Stimulated activated CD8-positive, alpha-beta memory T cell treated with anti-CD3 and anti-CD28 coated beads, Interleukin-2, amount 100 ng/mL, for 1 hour (primary cell): ENCODE measurements around the gene A1BG.
A peak's percentile ranks its signal among the peaks of the same experiment; 100 is the strongest.
"Not testable (repeated sequence)": the region's sequence is repeated elsewhere in the genome, so short reads cannot be mapped to it uniquely, and the experiment has no call there.

Source experiments
- DNase-seq, 2 donors: peaks; one replicate each; pipeline ENCODE4 v3.0.0-alpha.2; 2020; ENCODE audit warnings: low read depth in 2 of 2

Gene A1BG

DNA sequence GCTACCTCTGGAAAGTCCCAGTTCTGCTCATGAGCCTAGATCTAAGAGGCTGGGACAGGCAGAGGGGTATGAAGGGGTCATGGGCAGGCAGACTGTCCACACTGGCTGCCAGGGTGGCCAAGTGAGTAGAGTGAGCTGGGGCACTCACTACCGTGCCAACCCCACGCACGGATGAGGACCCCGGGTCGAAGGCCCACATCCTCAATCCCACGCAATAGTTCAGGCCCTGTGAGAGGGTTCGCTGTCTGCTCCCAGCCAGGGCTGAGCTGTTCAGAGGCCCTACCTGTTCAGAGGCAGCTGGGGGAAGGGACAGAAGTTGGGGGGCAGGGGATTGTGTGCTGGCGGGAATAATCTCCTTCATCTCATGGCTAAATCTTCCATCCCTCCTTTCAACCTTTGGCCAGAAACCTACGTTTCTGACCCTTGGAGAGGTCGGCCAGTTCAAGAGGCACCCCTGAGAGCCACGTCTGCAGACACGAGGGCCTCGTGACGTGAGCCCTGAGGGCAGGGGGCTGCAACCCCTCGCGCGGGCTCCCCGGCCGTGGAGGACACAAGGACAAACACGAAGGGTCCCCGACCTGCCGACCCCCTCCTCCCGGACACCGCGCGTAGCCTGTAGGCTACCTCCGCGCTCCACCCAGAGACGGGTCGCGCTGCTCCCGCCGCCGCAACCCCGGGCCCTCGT, 32.7 kb upstream of the A1BG start:
- no peak for DNase-seq

DNA sequence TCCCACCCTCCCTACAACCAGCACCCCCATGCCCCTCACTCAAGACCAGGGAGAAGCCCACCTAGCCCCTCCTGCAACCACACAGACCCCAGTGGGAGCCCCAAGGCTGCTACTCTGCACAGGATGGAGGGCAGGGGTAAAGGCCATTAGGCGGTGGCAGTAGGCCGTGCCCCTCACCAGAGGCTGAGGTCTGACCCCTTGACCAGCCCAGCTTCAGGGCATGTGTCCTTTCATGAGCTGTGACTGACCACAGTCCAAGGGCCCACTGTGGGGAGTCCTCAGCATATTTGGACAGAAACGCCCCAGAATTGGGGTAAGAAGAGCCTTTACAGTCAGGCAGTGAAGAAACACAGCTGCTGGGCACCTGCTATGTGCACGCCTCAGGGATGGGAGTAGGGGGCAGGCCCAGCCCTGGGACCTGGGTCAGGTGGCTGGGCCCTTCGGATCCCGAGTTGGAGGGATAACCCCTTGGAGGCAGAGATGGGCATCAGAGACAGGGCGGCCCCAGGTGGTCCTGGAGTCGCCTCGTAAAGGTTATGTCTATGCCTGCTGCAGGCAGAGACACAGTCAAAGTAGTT, 32.1 kb upstream of the A1BG start:
- no peak for DNase-seq

- no peak for DNase-seq
Measured at GRCh38 chr19:58382997-58383603, 29.8 kb upstream of the A1BG start.

- no peak for DNase-seq
Measured at GRCh38 chr19:58381460-58382212, 28.3 kb upstream of the A1BG start.

GRCh38 chr19:58380662-58381459, 27.6 kb upstream of the A1BG start, which contains the start of gene ZNF837:
ZNF837 (minus strand) TSS chr19:58381030; CDS start chr19:58369332, 11,698 bp downstream.
- DNase-seq: peak; percentile 95 to 96

DNA sequence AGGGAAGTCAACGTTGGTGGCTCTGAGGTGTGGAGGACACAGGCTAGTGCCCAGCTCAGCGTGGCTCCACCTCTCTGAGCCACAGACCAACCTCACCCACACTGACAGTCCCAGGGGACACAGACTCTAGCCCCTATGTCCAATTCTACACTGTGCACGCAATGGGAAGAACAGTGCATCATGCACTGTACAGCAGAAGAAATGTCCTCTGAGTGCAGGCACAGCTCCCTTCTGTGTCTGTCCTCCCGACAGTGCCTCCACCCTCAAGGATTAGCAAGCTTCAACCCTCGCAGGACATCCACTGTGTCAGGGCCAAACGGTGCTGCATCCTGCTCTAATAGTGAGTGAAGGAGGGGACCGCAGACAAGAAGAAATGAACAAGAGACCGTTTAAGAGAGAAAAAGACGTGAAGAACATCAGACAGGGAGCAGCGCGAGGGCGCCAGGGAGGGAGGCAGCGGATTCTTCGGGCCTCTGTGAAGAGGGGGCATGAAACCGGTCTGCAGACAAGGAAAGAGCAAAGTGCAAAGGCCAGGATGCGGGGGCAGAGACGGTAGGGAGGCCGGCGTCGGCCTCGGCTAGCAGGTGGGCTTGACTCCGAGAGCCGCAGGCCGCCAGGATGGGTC, 26.9 kb upstream of the A1BG start:
- DNase-seq: no peak

DNA sequence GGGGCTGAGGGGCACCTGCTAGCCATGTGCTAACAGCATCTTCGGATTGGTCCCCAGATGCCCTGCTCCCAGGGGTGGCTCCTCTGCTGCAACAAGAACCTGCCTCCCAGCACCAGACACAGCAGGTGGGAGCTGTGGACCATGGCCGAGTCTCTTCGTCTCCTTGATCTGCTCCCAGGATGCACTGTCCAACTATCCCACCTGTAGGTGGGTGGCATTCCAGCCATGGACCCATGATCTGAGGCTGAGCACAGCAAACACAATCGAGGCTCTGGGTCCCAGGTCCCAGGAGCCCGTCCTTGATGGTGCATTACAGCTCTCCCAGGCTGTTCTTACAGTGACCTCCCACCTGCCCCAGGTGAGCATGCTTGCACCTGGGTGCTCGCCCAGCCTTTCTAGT, 26.0 kb upstream of the A1BG start:
- no peak for DNase-seq

DNA sequence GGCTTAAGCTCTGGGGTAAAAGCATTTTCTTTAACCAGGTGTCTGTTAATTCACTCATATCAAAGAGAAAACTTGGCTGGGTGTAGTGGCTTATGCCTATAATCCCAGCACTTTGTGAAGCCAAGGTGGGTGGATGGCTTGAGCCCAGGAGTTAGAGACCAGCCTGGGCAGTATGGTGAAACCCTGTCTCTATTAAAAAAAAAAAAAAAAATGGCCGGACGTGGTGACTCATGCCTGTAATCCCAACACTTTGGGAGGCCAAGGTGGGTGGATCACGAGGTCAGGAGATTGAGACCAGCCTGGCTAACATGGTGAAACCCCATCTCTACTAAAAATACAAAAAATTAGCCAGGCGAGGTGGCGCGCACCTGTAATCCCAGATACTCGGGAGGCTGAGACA, 23.4 kb upstream of the A1BG start:
- DNase-seq: not testable (repeated sequence)

- no peak for DNase-seq
Measured at GRCh38 chr19:58374200-58374599, 20.9 kb upstream of the A1BG start.

DNA sequence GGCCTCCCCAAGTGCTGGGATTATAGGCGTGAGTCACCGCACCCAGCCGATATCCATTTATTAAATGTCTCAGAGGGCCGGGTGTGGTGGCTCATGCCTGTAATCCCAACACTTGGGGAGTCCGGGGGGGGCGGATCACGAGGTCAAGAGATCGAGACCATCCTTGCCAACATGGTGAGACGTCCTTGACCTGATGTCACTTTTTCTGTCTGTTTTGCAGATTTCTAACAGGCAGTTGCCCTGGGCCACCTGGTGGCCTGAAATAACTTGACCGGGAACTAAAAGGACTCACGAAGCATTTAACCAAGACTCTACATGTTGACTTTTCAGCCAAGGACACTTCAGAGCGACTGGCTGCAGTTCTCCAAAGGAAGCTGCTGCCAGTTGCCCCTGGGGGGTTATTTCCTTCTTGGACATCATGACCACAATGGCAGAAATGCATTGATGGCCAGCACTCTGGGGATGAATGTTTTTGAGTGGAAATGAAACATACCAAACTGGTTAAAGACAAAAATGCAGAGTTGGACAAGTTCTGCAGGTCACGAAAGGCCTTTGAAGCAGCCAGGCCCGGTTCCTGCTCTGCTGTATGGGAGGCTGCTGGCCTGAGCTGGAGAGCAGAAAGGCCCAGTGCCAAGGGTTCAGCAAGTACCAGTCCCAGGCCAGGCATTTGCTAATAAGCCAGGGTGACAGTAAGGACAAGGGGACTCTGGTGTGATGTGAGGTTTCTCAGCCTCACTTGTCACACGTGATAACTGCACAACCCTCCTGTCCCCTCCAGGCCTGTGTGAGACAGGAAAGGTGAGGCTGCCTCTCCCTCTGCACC, 19.2 kb upstream of the A1BG start:
- DNase-seq: no peak

- DNase-seq: no peak
Measured at GRCh38 chr19:58368561-58369360, 15.5 kb upstream of the A1BG start.

- no peak for DNase-seq
Measured at GRCh38 chr19:58367698-58368454, 14.6 kb upstream of the A1BG start.

DNA sequence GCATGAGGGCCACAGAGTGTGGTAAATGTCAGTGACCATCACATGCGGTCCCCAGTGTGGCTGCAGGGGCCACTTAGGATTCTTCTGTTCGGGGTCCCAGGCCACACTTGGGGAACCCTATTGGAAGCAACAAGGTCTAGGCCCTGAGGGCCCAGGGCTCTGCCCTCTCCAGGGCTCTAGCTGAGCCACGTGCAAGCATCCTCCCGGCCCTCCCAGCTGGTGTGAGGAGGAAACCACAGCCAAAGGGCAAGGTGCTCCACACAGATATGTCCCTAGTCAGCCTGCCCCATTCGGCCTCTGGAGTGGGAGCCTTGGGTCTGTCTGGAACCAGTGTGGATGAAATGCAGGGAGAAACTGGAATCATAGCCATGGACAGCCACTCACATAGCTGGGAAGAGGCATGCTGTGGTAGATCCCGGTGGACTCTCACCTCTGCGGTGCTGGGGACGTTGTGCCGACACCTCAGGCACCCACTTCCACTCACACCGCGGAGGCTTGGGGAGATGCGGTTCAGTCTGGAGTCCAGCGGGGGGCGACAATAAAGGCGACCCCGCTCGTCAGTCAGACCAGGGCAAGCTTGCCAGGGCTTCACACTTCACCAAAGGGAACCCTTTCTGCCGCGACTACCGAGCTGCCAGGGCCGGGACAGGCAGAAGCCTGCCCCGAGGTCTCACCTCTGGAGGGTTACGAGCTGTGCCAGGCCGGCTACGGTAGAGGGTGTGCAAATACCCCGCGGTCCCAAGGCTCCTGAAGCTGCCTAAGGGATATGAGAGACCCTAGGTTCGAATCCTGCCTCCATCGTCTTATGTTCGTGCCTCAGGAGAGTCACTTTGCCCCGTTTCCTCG, 13.5 kb upstream of the A1BG start:
- no peak for DNase-seq

DNA sequence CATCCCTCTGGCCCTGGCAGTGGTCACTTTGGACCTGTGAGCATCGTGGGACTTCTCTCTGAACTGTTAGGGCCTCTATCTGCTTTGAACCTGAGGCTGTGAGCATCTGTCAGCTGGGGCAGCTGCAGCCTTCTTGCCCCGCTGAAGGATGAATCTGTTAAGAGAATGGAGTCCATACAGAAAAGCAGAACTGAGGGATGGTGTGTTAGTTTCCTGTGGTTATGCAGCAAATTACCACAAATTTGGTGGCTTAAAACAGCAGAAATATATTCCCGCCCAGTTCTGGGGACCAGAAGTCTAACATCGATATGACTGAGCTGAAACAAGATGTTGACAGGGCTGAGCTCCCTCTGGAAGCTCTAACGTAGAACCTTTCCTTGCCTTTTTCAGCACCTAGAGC, 10.9 kb upstream of the A1BG start:
- no peak for DNase-seq

- peak; percentile 95 to 97 for DNase-seq
Measured at GRCh38 chr19:58362272-58362994, 9.1 kb upstream of the A1BG start, which contains the start of gene ZNF497. ZNF497 (minus strand) TSS chr19:58362751; CDS start chr19:58357635, 5,116 bp downstream.

DNA sequence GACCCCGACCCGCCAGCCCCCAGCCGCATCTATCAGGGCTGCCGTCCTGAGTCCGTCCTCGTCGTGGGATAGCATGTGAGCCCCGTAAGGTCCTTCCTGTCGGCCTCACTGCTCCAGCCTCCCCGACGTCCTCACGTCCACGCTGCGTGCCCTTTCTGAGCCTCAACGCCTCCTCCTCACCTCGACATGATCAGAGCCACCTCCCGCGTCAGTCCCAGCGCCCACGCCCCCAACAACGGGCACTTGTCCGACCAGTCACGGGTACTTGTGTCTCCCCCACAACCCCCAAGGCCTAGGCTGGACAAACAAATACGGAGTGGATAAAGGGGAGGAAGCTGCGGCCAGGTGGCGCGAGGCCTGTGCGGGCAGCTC, 8.6 kb upstream of the A1BG start:
- DNase-seq: no peak

- DNase-seq: no peak
Measured at GRCh38 chr19:58357481-58358145, 4.3 kb upstream of the A1BG start.
